Measurements from ENCODE around the gene C6orf120. TPM values are rescaled to one million over a fixed set of nuclear protein-coding genes. Genes with fewer than 3 reads are reported as not detected.

Gene C6orf120
- total RNA-seq, 4 donors from 2014 or later = 25.3 to 35.6 (median 31.2) TPM

GRCh38 chr6:169710009-169710408, 8.1 kb downstream of the C6orf120 start:
- Histone ChIP-seq H3K27ac (replicated peaks in 1 of 4) (no peak overlapping the region), H3K9me3 (no peaks in the 10 kb centered on the region), H3K4me1 (peaks cover 6 to 9% (median 8%) of the 10 kb centered on the region in 4 donors), H3K27me3 (no peaks in the 10 kb centered on the region), H3K4me3 (no peak overlapping the region), H3K36me3 (peaks cover 32 to 78% (median 56%) of the 10 kb centered on the region in 4 donors)
- TF ChIP-seq POLR2AphosphoS5 (IDR thresholded peaks at IDR 0.05) = no peak
- TF ChIP-seq, protein P1, sequence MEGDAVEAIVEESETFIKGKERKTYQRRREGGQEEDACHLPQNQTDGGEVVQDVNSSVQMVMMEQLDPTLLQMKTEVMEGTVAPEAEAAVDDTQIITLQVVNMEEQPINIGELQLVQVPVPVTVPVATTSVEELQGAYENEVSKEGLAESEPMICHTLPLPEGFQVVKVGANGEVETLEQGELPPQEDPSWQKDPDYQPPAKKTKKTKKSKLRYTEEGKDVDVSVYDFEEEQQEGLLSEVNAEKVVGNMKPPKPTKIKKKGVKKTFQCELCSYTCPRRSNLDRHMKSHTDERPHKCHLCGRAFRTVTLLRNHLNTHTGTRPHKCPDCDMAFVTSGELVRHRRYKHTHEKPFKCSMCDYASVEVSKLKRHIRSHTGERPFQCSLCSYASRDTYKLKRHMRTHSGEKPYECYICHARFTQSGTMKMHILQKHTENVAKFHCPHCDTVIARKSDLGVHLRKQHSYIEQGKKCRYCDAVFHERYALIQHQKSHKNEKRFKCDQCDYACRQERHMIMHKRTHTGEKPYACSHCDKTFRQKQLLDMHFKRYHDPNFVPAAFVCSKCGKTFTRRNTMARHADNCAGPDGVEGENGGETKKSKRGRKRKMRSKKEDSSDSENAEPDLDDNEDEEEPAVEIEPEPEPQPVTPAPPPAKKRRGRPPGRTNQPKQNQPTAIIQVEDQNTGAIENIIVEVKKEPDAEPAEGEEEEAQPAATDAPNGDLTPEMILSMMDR (IDR thresholded peaks at IDR 0.05) = no peak
- TF ChIP-seq POLR2A (IDR thresholded peaks at IDR 0.05; ENCODE audit: low read depth) = no peak
- TF ChIP-seq EP300 (IDR thresholded peaks at IDR 0.05) = no peak
- intact Hi-C loops (cut with DNase I) = no loop called here
- DNase-seq (ENCODE audit: extremely low spot score) = no peak
- WGBS = 85% methylated on average over 3 of the region's 3 CpGs

GRCh38 chr6:169714178-169714577, 12.3 kb downstream of the C6orf120 start:
- H3K36me3 ChIP-seq = peaks cover 44 to 80% (median 68%) of the 10 kb centered on the region in 4 donors
- H3K27ac ChIP-seq (replicated peaks in 1 of 4) = no peak overlapping the region
- DNase-seq (ENCODE audit: extremely low spot score) = no peak
- WGBS = 94% methylated on average over 2 of the region's 2 CpGs
- TF ChIP-seq, protein P1 (IDR thresholded peaks at IDR 0.05) = no peak
- TF ChIP-seq EP300 (IDR thresholded peaks at IDR 0.05) = no peak
- TF ChIP-seq POLR2A (IDR thresholded peaks at IDR 0.05; ENCODE audit: low read depth) = no peak
- H3K9me3 ChIP-seq = no peaks in the 10 kb centered on the region
- H3K4me1 ChIP-seq = peaks cover 0 to 11% (median 4%) of the 10 kb centered on the region in 4 donors
- no peak overlapping the region for H3K4me3 ChIP-seq
- no peaks in the 10 kb centered on the region for H3K27me3 ChIP-seq
- intact Hi-C loops (cut with DNase I) = no loop called here

DNA sequence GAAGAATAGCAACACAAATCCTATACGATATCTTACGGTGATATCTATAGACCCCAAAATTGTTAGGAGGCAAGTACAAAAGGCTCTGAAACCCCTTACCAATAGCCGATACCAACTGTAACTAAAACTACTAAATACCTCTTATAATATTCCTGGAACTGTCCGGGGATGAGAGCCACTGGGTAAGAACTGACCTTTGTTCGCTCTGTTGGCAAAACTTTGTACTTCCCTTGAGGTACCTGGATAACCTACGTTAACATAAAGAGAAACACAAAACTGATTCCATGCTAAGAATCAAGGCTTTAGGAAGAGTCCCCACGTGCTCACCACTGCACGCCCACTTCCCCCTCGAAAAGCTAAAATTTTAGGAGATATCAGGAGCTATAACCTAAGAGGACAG, 12.7 kb downstream of the C6orf120 start:
- no peaks in the 10 kb centered on the region for H3K27me3 ChIP-seq
- no peaks in the 10 kb centered on the region for H3K9me3 ChIP-seq
- H3K4me3 ChIP-seq = no peak overlapping the region
- 92% methylated on average over 9 of the region's 9 CpGs for WGBS
- H3K36me3 ChIP-seq = peaks cover 44 to 76% (median 64%) of the 10 kb centered on the region in 4 donors
- intact Hi-C loops (cut with DNase I) = no loop called here
- H3K27ac ChIP-seq (replicated peaks in 1 of 4) = no peak overlapping the region
- no peak for DNase-seq (ENCODE audit: extremely low spot score)
- TF ChIP-seq POLR2AphosphoS5 (IDR thresholded peaks at IDR 0.05) = no peak
- no peak for TF ChIP-seq POLR2A (IDR thresholded peaks at IDR 0.05; ENCODE audit: low read depth)
- TF ChIP-seq, protein P1 (IDR thresholded peaks at IDR 0.05) = no peak
- no peak for TF ChIP-seq EP300 (IDR thresholded peaks at IDR 0.05)
- H3K4me1 ChIP-seq = peaks cover 0 to 15% (median 7%) of the 10 kb centered on the region in 4 donors

DNA sequence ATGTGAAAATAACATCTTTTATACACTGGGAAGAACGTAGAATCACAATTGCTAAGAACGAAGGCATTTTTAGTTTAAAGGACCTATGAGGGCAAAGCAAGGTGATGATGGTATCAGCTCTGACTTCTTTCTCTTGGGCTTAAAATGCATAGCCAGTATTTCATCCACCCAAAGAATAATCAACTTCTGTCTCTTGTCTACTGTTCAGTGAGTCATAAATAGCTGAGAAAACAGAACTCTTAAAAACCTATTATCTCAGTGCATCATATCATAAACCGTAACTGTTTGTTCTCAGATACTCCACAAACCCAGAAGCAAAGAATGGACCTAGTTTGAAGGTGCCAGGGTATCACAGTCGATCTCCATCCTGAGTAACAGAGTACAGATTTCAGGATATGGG, 17.2 kb downstream of the C6orf120 start:
- DNase-seq (ENCODE audit: extremely low spot score) = no peak
- H3K27ac ChIP-seq (replicated peaks in 1 of 4) = no peak overlapping the region
- intact Hi-C loops (cut with DNase I) = no loop called here
- H3K4me3 ChIP-seq = no peak overlapping the region
- no peaks in the 10 kb centered on the region for H3K9me3 ChIP-seq
- H3K36me3 ChIP-seq = peaks cover 21 to 32% (median 28%) of the 10 kb centered on the region in 4 donors
- H3K4me1 ChIP-seq = peaks cover 22 to 49% (median 29%) of the 10 kb centered on the region in 4 donors
- TF ChIP-seq POLR2A (IDR thresholded peaks at IDR 0.05; ENCODE audit: low read depth) (no peak), EP300 (IDR thresholded peaks at IDR 0.05) (no peak), POLR2AphosphoS5 (IDR thresholded peaks at IDR 0.05) (no peak)
- TF ChIP-seq, protein P1 (IDR thresholded peaks at IDR 0.05) = no peak
- WGBS = 79% methylated on average over 4 of the region's 4 CpGs
- no peaks in the 10 kb centered on the region for H3K27me3 ChIP-seq

Data from esophagus muscularis mucosa (tissue), 4 donors.